GM12892 (cell line): Measurements from ENCODE around the gene PPFIA1.

Source experiments
- POLR2A ChIP-seq: IDR thresholded peaks from 2 replicates; pipeline ENCODE4 v1.6.1; 2011; ENCODE audit warnings: low read depth, low read length, control low read depth
- POLR2AphosphoS5 ChIP-seq: IDR thresholded peaks from 2 replicates; pipeline ENCODE4 v1.6.1; 2011; ENCODE audit warnings: low read depth, low read length, control low read depth

- no peak for TF ChIP-seq POLR2A
- no peak for TF ChIP-seq POLR2AphosphoS5
These were observed 127.0 kb downstream of the PPFIA1 start for GRCh38 chr11:70397336-70397982.
